NCI-H1092 treated with DMSO at 0.1 percent for 48 hours (cell line): ENCODE data around the gene MPDZ.

Source experiments
- DNase-seq: peaks from one replicate; lab custom pipeline; 2025; lab: John Stamatoyannopoulos, UW

MPDZ gene

DNA sequence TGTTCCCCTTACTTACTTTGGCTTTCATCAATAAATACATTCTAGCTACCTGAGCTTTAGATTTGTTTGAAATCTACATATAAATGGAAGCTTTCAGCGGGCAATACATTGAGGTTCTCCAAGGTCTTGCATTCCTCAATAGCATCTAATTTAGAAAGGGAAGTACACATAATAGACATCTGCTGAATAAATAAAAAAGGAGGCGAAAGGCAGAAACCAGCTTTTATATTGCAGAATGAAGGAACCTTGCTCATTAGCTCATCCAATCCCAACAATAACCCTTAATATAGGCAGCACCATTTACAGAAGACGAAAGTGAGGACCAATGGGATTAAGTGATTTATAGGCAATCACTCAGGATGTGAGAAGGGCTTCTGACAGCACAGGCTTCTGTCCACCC lies 147.5 kb downstream of the MPDZ start:
- DNase-seq: no peak

DNA sequence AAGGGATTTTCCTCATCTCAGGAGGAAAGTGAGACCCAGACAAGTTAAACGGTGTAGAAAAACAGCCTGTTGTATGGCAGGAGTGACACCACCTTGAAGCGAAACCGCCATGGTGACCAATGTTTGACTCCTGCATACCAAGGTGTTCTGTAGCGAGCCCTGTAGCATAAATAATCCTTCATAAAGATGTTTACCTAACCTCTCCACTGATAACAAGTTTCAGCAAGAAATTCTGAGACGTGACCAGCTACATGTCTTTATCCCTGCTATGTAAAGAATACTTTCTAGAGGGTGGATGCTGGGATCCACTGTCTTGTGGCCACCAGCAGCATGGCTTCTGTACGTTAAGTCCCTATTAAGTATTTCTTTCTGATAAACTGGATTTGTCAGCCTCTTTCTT lies 148.1 kb downstream of the MPDZ start:
- no peak for DNase-seq

DNA sequence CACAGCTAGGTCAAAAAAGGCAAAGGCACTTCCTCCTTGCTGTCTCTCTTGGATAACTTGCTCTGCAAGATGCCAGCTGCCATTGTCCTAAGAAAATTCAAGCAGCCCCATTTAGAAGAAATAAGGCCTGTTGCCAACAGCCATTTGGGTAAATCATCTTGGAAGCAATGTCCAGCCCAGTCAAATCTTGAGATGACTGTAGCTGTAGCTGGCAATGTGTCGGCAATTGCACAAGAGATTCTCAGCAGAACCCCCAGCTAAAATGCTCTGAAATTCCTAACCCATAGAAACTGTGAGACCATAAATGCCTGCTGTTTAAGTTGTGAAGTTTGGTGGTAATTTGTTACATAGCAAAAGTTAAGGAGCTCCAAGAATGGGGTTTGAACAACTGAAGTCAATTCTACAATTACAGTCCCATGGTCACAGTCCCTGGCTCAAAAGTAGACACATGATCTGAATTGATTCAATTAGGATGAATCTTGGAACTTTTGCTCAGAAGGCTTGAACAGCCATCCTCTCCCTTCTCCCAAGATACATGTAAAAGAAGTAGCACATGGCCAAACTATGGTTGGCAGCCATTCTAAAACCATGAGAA lies 151.1 kb downstream of the MPDZ start:
- no peak for DNase-seq

DNA sequence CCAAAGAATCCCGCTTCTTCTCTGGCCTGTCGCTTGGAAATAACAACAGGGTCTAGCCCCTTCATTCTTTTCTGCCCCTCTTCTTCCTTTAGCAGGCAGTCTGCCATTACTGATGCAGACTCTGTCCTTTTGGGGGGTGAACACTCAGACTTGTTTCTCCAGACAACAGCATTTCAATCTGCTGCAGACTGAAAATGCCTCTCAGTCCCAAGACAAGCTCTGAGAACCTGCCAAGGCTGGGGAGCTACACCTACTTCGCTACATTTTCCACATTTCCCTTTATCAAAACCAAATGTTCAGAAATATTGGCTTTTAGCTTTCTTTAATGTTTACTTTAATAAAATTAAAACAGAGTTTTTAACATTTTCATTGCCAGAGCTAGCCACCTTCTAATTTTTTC lies 152.4 kb downstream of the MPDZ start:
- DNase-seq: no peak

DNA sequence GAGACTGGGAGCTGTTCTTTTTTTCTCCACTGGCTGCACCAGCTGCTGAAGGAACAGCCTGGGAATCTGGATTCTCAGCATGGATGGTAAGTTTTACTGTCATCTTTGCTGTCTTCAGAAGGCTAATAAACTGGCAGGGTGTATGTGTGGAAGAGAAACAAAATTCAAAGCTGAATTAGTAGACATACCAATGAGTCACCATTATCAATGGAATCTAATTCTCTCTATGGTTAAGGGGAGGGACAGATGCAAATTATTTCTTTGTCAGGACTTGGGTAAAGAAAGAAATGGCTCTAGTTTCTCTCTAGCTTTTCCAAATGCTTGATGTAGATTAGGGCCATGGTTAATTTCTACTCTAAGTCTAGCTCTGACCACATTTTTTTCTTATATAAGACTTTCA lies 154.2 kb downstream of the MPDZ start:
- no peak for DNase-seq

DNA sequence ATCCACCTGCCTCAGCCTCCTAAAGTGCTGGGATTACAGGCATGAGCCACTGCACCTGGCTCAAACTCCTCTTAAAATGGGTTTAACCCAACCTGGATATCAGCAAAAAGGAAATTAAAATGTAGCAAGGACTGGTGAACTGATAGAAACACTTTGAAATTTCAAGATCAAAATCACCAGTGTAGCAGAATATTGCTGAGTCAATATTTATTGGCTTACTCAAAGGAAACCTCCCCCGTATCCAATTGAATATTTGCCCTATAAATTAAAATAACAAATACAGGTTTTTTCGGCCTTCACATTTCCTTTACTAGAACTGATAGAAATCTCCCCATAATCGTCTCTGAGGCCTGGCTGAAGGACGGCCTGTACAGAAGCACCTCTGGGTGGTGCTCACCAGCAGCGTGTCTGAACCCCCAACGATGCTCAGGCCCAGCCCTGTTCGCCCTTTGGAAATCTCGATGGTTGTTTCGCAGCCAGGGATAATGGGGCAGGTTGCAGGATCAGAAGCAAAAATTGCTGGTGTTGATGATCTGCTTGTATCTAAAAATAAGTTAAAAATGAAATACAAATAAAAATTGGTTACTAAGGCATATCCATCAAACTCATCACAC lies 156.6 kb downstream of the MPDZ start:
- no peak for DNase-seq

DNA sequence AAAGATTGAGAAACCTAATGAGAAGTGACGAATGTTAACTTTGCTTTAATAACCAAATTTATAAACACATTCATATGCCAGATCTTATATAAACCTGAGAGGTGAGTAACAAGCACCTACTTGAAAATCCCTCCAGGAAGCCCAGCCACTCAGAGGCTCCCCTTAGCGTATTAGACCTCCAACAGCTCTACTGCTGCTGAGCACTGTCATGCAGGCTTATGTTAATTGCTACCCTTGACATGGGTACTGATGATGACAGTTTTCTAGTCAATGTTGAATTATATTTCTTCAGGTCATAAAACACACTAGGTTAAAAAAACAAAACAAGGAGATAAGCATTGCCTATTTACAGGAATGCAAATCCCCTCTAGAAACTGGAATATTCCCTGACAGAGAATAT lies 161.2 kb downstream of the MPDZ start:
- no peak for DNase-seq

DNA sequence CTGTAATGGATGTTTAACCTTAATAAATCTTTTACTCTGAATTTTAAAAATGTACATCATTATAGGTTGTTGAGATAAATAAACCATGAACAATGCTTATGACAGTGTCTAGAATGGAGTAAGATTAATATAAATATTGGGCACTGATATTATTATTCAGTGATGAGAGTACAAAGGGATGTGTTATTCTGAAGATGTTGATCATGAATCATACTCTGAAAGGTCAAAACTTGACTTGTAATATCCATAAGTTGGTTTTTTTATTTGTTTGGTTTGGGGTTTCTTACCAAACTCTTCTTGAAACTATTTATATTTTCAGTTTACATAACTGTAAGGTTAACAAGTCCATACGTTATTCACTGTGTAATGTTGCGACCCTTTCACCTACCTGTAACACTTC lies 163.2 kb downstream of the MPDZ start:
- DNase-seq: no peak

DNA sequence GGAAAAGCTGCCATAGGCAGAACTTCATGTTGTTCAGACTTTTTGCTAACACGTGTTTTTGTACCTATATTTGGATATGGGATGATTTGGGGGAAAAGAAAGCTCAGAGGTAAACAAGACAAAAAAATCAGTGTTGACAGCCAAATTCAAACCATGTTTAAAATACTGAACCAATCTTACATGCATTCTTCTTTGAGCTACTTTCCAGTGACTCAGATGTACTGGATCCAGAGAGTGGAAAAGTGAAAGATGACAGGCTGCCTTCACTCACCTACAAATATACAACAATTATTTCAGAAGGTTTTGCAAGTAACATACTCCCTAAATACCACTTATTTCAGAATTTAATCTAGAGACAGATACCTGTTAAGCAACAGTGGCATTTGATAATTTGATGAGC lies 165.7 kb downstream of the MPDZ start:
- no peak for DNase-seq

DNA sequence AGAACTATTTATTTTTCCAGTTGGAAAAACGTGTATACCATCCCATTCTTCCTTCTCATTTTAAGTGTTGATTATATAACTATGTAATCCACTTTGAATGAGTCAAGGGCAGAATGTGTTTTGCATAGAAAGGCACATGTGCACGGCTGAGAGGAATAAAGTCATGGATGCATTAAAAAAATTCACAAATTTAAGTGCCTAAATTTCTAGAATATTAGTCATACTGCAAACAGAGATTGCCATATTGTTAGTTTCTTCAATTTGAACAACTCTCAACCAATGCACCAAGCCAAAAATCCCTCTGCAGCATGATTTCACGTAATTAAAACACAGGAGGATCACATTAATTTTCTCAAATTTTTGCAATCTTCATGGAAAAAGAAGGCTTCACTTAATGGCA lies 166.3 kb downstream of the MPDZ start:
- DNase-seq: no peak

DNA sequence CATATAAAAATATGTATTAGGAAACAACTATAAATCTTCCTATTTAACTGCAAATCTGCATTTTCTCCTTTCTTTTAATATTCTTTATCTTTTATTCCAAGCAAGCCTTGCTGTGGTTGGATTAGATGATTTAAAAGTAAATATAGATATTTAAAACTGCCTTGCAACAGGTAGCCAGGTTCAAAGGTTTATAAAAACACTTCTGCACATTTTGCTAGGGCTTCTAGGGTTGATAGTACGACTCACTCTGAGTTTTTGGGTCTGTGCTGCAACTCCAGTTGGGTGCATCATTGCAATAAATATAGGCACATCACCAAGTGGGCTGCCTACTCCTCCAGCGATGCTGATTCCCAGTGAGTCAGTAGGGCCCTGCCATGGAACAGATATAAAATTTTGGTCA lies 167.7 kb downstream of the MPDZ start:
- no peak for DNase-seq

DNA sequence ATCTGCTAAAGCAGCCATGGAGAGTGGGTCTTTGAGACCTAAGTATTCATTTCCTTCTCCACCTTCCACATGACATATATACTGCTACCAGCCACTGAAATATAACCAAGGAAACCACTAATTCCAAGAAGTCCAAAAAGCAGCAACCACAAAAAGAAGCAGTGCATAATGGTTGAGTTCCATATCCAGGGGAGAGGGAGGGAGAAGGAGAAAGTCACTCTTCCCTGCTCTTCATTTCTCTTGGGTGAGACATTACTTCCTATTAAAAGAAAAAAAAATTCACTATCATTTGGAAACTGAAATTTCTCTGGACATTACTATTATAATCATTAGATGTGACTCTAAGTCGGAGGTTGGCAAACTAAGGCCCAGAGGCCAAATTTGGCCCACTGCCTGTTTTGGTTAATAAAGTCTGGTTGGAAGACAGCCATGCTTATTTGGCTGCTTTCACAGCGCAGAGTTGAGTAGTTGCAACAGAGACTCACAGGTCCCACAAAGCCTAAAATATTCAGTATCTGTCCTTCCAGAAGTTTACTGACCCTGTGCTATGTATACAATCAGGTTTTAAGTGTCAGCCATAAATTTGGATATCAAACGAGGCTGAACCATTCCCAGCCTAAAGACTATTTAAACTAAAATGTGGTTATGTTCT lies 168.6 kb downstream of the MPDZ start:
- DNase-seq: peak; percentile 38

DNA sequence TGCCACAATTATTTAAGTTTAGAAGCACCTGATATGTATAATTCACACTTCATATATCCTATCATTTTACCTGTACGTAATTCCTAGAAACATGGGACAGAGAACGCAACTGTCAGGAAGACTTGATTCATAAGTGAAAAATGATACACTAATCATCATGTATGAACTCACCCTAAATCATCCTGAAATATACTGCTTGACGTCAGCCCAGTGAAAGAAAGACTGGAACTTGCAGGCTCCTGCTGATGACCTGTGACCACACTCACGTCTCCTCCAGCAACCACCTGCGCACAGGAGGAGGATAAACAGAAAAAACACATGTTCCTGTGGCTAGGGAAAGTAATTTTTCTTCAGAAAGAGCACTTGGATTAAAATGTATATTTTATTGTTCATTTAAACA lies 169.7 kb downstream of the MPDZ start:
- no peak for DNase-seq

DNA sequence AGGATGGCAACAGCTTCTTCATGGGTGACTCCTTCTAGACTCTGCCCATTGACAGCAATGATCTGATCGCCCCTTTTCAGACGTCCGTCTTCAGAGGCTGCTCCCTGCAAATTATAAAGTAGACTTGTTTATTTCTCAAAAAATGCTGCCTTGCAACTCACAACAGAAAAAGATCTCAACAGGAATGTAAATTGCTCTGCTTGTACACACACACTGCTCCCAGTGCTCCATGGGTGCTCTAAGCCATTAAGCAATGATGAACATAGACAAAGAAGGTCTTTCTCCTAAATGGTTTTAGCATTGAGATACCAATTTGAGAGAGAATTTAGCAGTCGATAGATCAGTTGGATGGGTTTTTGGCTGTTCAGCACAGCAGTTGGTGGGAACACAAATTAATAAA lies 172.5 kb downstream of the MPDZ start:
- DNase-seq: no peak

DNA sequence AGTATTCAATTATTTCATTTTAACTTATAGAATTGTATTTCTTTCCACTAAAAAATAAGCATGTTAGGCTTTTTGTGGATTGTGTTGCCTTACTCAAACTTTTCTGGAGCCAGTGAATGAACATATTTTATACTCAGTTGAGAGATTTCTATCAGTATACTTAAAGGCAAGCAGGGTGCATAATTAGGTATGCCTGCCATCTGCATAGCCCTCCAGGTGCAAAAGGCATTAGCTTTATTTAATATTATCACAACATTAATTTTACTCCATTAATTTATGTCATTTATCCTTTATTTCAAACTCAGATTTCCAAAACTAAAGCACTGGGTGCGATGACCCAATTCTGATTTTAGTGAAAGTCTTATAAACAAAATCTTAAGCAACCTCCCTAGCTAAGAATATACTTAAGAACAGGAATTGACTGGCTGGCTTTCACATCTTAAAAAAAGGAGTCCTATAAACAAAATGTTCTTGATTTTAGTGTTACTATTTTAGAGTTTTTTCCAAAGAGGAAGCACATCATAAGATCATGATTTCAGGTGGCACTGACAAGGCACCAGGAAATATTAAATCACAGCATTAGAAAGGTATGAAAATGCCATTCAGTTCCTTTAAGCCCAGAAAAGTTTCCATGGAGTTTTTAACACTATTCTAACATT lies 178.4 kb downstream of the MPDZ start:
- DNase-seq: no peak

DNA sequence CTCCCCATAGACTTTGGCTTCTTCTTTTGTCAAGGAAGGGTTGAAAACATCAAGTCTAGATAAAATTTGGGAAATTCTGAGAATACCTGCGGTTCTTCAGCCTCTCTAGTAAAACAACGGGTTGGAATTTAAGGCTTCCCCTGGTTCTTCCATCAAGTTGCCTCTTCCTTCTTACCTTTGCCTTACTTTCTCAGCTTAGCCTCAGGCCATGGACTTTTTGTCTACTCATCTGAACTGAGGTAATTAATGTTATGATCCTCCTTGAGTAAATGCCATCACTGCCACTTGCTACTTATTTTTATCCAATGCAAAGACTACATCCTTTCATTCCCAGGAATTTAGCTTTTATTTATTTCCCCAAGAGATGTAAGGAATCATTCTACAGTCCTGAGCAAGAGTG lies 184.4 kb downstream of the MPDZ start:
- DNase-seq: no peak

DNA sequence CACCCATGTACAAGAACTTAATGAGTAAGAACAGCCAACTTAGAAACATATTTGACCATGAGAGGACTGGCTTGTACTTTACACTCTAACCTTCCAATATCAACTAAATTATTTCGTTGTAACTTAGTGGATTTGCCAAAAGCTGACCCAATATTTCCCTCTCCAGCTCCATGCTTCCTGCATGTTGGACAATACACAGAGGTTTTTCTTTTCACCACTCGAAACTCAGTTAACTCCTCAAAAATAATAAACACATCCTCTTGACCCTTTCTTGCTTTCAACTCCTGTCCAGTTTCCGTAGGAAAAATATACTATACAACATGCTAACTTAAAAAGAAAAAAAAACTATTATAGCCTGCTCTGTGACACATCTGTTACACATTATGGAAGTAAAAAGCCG lies 188.9 kb downstream of the MPDZ start:
- DNase-seq: no peak

DNA sequence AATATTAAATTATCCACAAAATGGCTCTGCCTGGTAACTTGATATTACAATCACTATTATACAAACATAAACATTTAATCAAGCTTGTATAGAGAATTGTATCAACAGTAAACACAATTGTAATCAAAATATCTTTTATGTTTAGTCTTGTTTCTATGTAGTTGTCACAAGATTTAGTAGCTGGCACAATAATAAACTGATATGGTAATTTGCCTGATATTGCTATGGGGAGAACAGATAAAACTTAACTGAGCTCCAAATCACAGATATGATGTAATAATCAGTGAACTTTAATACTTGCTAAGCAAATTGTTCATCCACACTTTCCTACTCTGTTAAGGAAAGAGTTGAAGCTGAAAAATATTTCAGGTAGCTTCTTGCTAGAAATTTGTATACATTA lies 189.8 kb downstream of the MPDZ start:
- DNase-seq: no peak

DNA sequence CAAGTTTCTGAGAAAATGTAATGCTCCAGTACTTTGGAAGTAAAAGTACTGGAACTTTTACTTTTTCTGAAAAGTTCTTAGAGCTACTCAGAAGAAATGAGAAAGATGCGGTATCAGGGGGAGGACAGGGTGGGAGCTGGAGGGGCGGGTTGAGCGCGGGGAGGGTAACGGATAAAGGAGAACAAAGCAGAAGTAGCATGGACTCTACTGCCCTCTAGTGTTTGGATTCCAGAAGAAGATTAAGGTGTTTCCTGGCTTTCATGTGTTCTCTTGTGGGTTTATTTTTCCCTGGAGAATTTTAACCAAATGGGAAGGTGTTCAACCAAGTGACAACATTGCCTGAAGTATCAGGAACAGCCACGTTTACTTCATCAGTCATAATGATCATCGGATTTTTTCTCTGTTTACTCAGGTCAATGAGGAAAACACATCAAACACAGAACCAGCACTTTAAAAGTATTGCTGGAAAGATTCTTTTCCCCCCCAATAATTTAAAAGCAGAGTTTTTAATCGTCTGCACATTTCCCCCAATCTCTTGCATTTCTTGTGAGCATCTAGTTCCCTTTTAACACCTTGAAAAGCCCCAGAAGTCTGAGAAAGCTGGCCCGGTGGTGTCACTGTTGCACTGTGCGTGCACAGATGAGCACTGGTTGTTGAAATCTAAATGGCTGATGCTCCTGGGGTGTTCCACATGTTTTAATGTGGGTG lies 190.6 kb downstream of the MPDZ start:
- DNase-seq: peak; percentile 95

DNA sequence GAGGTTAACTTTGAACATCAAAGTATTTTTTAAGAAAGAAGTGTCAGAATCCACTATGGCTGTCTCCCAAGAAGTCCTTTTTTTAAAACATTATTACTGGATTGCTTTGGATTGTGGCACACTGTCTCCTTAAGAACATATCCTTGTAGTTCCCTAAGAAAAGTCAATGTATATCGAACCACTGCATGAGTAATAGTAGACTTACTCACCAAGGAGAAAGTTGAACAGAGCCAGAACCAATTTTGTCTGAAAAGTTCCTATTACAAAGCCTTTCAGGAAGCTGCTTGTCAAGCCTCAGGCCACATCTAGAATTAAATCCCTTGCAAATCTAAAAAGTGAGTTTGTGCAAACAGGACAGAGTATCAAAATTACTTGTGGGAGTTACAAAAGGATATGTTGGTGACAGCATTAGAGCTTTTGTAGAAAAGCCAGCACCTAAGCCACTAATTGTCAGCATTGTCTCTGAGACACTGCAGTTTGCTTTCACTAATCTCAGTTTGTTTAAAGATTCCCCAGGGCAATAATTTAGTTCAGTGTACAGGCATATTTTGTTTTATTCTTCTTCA lies 195.4 kb downstream of the MPDZ start:
- DNase-seq: no peak

DNA sequence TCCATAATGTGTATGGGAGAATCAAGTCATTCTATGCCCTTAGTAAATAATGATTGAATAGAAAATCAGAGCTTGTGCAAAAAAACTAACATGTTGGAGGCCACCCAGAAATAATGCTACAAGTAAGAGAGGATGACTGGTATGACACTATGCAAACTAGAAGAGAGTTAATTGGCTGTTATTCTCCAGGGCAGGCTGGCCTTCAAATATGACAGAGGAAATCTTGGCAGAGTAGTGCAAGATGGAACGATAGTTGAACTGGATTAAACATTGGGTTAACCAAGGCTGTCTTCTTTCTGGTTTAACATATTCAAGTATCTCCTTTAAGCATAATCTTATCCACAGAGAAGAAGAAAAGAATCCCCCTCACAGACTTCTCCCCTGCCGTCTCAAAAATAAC lies 196.1 kb downstream of the MPDZ start:
- DNase-seq: no peak

DNA sequence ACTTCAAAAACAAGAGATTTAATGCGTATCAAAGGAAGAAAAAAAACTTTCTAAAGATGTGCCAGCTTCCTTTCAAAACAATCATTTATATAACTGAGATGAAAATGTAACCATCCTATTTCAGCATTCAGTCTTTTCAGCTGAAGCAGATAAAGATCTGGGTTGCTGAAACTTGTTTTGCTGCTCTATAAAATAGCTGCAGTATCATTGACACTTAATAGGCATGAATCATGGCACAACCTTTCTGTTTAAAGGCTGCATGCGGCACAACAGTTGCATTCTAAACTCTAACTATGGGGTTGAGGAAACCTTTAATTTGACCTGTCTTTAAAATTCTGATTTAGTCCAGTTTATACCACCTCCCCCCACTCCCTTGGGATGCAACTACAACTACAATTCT lies 196.7 kb downstream of the MPDZ start:
- DNase-seq: no peak
